Endothelial cell of umbilical vein (primary cell): ENCODE data around the gene C2CD4D. TPM values are rescaled to one million over a fixed set of nuclear protein-coding genes. Genes with fewer than 3 reads are reported as not detected.

Source experiments
- polyA plus RNA-seq, 4 experiments: library from polyadenylated mRNA; depleted of rRNA in 3 of 4; stranded (reverse) in 3 of 4; unstranded in 1 of 4; fragments of >200 nt; gene quantifications; 2 replicates each; pipeline versions ENCODE4 v1.2.1 to v1.2.3, GENCODE V29; 2011 to 2012; ENCODE audit warnings: missing spikeins in 1 of 4
- small RNA-seq: library from RNA; depleted of rRNA; stranded (forward); fragments of <200 nt; gene quantifications from one replicate; pipeline ENCODE3, GENCODE V24; 2012; ENCODE audit warnings: low replicate concordance, low read depth; ENCODE audit not compliant: insufficient read depth, insufficient read length
- total RNA-seq: library from RNA; stranded (reverse); gene quantifications from 2 replicates; pipeline ENCODE4 v1.2.3, GENCODE V29; 2021

Gene C2CD4D
- total and polyA plus RNA-seq, 2 donors (not counting 3 experiments of a cell fraction or from before 2014, with no cell fraction given) = not detected

Small RNA genes lying within 50 kb of the gene (small RNA-seq; reads per million reads assigned to genes)
- not detected for gene RF00019

Other genes starting within 250 kb of the C2CD4D start
- 24.5 and 24.9 TPM in 2 replicates for gene SNX27, start 227.8 kb downstream of the C2CD4D start, total RNA-seq
- 7.7 and 8.1 TPM in 2 replicates for gene SNX27, start 227.8 kb downstream of the C2CD4D start, polyA plus RNA-seq
- gene CELF3, start 123.0 kb downstream of the C2CD4D start, total RNA-seq = not detected in 2 replicates
- gene CELF3, start 123.0 kb downstream of the C2CD4D start, polyA plus RNA-seq = not detected in 2 replicates
- not detected in 2 replicates for gene RIIAD1, start 118.3 kb downstream of the C2CD4D start, total RNA-seq
- not detected in 2 replicates for gene RIIAD1, start 118.3 kb downstream of the C2CD4D start, polyA plus RNA-seq
- gene MRPL9, start 76.3 kb downstream of the C2CD4D start, total RNA-seq = 96.9 and 112 TPM in 2 replicates
- 71.5 and 79.1 TPM in 2 replicates for gene MRPL9, start 76.3 kb downstream of the C2CD4D start, polyA plus RNA-seq
- 9.3 and 9.6 TPM in 2 replicates for gene TDRKH, start 49.3 kb downstream of the C2CD4D start, total RNA-seq
- 3.0 and 3.9 TPM in 2 replicates for gene TDRKH, start 49.3 kb downstream of the C2CD4D start, polyA plus RNA-seq
- not detected in 2 replicates for gene LINGO4, start 34.4 kb downstream of the C2CD4D start, total RNA-seq
- gene LINGO4, start 34.4 kb downstream of the C2CD4D start, polyA plus RNA-seq = not detected in 2 replicates
- gene RORC, start 8.0 kb downstream of the C2CD4D start, total RNA-seq = not detected in 2 replicates
- not detected in 2 replicates for gene RORC, start 8.0 kb downstream of the C2CD4D start, polyA plus RNA-seq
- gene THEM5, start 13.9 kb upstream of the C2CD4D start, total RNA-seq = not detected in 2 replicates
- not detected in 2 replicates for gene THEM5, start 13.9 kb upstream of the C2CD4D start, polyA plus RNA-seq
- 22.1 and 24.9 TPM in 2 replicates for gene THEM4, start 69.7 kb upstream of the C2CD4D start, total RNA-seq
- gene THEM4, start 69.7 kb upstream of the C2CD4D start, polyA plus RNA-seq = 19.2 and 22.3 TPM in 2 replicates
- gene S100A10, start 154.0 kb upstream of the C2CD4D start, total RNA-seq = 650 and 779 TPM in 2 replicates
- 56.7 and 76.8 TPM in 2 replicates for gene S100A10, start 154.0 kb upstream of the C2CD4D start, polyA plus RNA-seq
- gene S100A11, start 197.2 kb upstream of the C2CD4D start, total RNA-seq = 461 and 505 TPM in 2 replicates
- 497 and 528 TPM in 2 replicates for gene S100A11, start 197.2 kb upstream of the C2CD4D start, polyA plus RNA-seq
- gene TCHHL1, start 249.2 kb upstream of the C2CD4D start, total RNA-seq = not detected in 2 replicates
- not detected in 2 replicates for gene TCHHL1, start 249.2 kb upstream of the C2CD4D start, polyA plus RNA-seq